ENCODE results near the gene RAD50. TPM values are rescaled to one million over a fixed set of nuclear protein-coding genes. Genes with fewer than 3 reads are reported as not detected.

Gene RAD50
- total and polyA plus RNA-seq, 2 of the 4 experiments (the other 2 are of a cell fraction): 5.2 to 6.2 TPM

DNA sequence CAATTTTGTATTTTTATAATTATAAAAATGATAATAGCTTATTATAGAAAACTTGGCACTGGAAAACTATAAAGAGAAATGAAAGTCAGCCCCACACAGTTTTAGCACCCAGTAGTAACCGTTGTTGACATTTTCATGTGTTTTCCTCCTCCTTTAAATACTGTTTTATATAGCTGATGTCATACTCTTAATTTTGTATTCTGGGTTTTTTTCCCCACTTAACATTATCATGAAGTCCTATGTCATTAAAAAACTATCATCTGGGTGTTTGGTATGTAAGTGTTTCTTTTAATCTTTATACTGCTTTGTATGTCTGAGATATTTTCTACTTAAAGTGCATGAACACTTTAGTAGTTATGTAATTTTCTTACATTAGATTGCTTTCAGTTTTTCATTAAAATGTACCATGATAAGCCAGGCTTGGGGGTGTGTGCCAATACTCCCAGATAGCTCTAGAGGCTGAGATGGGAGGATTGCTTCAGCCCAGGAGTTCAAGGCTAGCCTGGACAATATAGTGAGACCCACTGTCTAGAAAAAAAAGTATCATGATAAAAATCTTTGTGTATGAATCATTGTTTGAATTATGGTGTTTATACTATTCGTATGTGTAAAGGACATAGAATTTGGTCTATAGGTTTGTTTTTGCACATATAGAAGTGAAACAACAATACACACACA is 2.7 kb downstream of the RAD50 start:
- CTCF ChIA-PET: no interaction called here
- Histone ChIP-seq H3K4me1 (ENCODE audit: control insufficient read depth, insufficient read depth, low read length) (no peaks in the 10 kb centered on the region; the same call in none of the 2 replicates), H3K27ac (ENCODE audit: insufficient read depth, low read length) (no peak overlapping the region), H2BK20ac (ENCODE audit: low read depth, low read length) (no peak overlapping the region), H4K8ac (ENCODE audit: low read depth in 2 of 2, low read length in 2 of 2) (no peak overlapping the region), H4K91ac (ENCODE audit: insufficient read depth, low read depth, low read length) (no peak overlapping the region), H3K4me3 (ENCODE audit: insufficient read depth, low read depth, low read length) (no peak overlapping the region), H2BK120ac (ENCODE audit: low read depth, low read length) (no peak overlapping the region), H2AFZ (replicated peaks; ENCODE audit: low read length, poor library complexity) (no peak overlapping the region), H2AK9ac (replicated peaks; ENCODE audit: low read depth, low read length, poor library complexity) (no peak overlapping the region), H3K4me2 (ENCODE audit: low read depth, low read length) (no peak overlapping the region), H3K9me3 (ENCODE audit: control insufficient read depth, insufficient read depth, low read length) (peaks cover 3% of the 10 kb centered on the region), H3K23ac (ENCODE audit: low read depth, low read length) (no peak overlapping the region), H3K56ac (ENCODE audit: extremely low read depth, insufficient read depth, low read length) (no peak overlapping the region), H2AK5ac (ENCODE audit: low read depth, low read length) (no peak overlapping the region), H3K79me1 (ENCODE audit: low read depth in 1 of 2, low read length in 2 of 2) (peaks cover 14 to 29% of the 10 kb centered on the region in 2 experiments), H3K18ac (ENCODE audit: low read depth, low read length) (no peak overlapping the region), H3K9ac (ENCODE audit: low read depth, low read length) (no peak overlapping the region), H2BK5ac (ENCODE audit: low read depth, low read length, poor library complexity, severe bottlenecking) (no peak overlapping the region), H4K5ac (ENCODE audit: low read depth, low read length) (no peak overlapping the region), H3K27me3 (ENCODE audit: control insufficient read depth, insufficient read depth, low read length) (no peaks in the 10 kb centered on the region), H4K20me1 (ENCODE audit: insufficient read depth, low read length) (no peaks in the 10 kb centered on the region), H2BK15ac (ENCODE audit: low read depth, low read length) (no peak overlapping the region), H3K4ac (ENCODE audit: low read depth, low read length) (no peak overlapping the region), H3K36me3 (ENCODE audit: control insufficient read depth, insufficient read depth, low read length) (peaks cover 3% of the 10 kb centered on the region), H3K9me1 (ENCODE audit: insufficient read depth, low read length) (peaks cover 4% of the 10 kb centered on the region; the same call in 1 of the 2 replicates), H3K14ac (replicated peaks; ENCODE audit: low read depth, low read length) (no peak overlapping the region)
- no peak for TF ChIP-seq RCOR1 (IDR thresholded peaks at IDR 0.05; ENCODE audit: insufficient replicate concordance, low read length)
- TF ChIP-seq CHD1 (IDR thresholded peaks at IDR 0.05; ENCODE audit: low read depth, low read length): no peak
- TF ChIP-seq MAZ (IDR thresholded peaks at IDR 0.05; ENCODE audit: borderline replicate concordance, low read depth, low read length): no peak
- no peak for TF ChIP-seq FOS (IDR thresholded peaks at IDR 0.05; ENCODE audit: low read depth, low read length)
- TF ChIP-seq CTCF (conservative IDR thresholded peaks at IDR 0.05; ENCODE audit: low read depth, low read length): no peak
- no peak for TF ChIP-seq RAD21 (IDR thresholded peaks at IDR 0.05; ENCODE audit: low read length)
- no peak for TF ChIP-seq MXI1 (IDR thresholded peaks at IDR 0.05; ENCODE audit: borderline replicate concordance, low read depth, low read length)
- TF ChIP-seq CEBPB (IDR thresholded peaks at IDR 0.05; ENCODE audit: low read depth, low read length): no peak
- no peak for TF ChIP-seq BHLHE40 (IDR thresholded peaks at IDR 0.05; ENCODE audit: low read depth, low read length)
- no peak for TF ChIP-seq USF2 (IDR thresholded peaks at IDR 0.05; ENCODE audit: low read depth, low read length)
- no peak for TF ChIP-seq MAFK (IDR thresholded peaks at IDR 0.05; ENCODE audit: low read depth, low read length)
- no peak for TF ChIP-seq SMC3 (IDR thresholded peaks at IDR 0.05; ENCODE audit: low read depth, low read length)
- no peak for TF ChIP-seq ELK1 (IDR thresholded peaks at IDR 0.05; ENCODE audit: borderline replicate concordance, low read depth, low read length)
- no peak for TF ChIP-seq NFE2L2 (IDR thresholded peaks at IDR 0.05; ENCODE audit: low read depth, low read length)
- TF ChIP-seq POLR2A (IDR thresholded peaks at IDR 0.05; ENCODE audit: low read depth, low read length): no peak
- no peak for TF ChIP-seq RFX5 (IDR thresholded peaks at IDR 0.05; ENCODE audit: low read depth, low read length)
- dilution Hi-C loops (cut with HindIII; ENCODE audit: low sequenced_read_pairs, unreplicated experiment): no loop called here
- WGBS, 2 experiments (ENCODE audit: extremely low coverage in 2 of 2, insufficient read length in 1 of 2): no CpG with 5 or more reads among the region's 2 CpGs
- POLR2A ChIA-PET (ENCODE audit: unreplicated experiment): no interaction called here
- intact Hi-C loops (cut with micrococcal nuclease): loop anchor here (5.0 kb wide), 1 partner anchor 52 kb away; no protein-coding TSS in a partner anchor
- ATAC-seq (ENCODE audit: low read depth) (no peak), DNase-seq (no peak)
- in situ Hi-C loops (cut with MboI; ENCODE audit: low sequenced_read_pairs): no loop called here
- BruUV-seq (replicated peaks): no TSS peak

Data from IMR-90 (cell line).